NCI-H2227 treated with DMSO at 0.1 percent for 48 hours (cell line): ENCODE data around the gene KYNU.
"Not testable (repeated sequence)": the region's sequence is repeated elsewhere in the genome, so short reads cannot be mapped to it uniquely, and the experiment has no call there.

Experiments used
- DNase-seq: peaks from one replicate; lab custom pipeline; 2025; lab: John Stamatoyannopoulos, UW

Gene KYNU

DNA sequence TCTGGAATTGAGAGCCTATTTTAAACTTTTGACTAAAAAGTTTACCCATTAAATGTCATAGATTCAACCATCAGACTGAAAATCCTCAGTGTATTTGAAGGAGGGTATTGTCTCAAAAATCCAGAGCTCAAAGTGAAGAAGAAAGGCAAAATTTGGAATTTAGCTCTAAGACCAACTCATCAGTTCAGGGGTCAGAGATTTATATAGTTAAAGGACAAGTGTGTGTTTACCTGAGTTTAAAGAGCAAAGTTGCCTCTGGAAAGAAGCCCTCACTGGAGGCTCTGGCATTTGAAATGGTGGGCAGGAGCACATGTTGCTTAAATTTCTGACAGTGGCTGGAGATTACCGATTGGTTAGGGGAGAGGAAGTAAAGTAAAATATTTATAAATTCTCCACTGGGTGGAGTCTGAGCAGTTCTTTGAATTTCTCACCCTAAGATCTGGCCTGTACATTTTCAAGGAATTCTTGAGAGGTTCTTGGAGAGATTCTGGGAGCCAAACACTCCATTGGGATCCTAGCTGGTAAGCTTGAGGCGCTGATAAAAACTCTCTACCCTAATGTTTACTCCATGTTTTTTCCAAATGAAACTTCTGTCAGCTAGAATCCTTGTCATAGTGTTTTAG lies at the start of gene KYNU:
Gene KYNU, plus strand, starts transcription at position 449 of the 623 bp plus-strand sequence. CDS start 7,704 bp downstream, outside the sequence.
- DNase-seq: no peak

DNA sequence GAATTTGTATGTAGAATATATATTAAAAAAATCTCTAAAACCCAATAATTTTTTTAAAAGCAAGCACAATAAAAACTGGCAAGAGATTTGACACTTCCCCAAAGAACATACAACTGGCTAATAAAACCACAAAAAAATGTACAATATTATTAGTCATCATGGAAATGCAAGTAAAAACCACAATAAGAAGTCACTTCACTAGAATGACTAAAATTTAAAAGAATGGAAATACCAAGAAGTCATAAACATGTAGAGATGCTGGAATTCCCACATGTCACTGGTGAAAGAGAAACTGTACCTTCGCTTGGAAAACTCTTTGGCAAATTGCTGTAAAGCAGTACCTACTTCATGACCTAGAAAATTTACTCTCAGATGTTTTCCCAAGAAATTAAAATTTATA lies 43.4 kb upstream of the KYNU start:
- no peak for DNase-seq

DNA sequence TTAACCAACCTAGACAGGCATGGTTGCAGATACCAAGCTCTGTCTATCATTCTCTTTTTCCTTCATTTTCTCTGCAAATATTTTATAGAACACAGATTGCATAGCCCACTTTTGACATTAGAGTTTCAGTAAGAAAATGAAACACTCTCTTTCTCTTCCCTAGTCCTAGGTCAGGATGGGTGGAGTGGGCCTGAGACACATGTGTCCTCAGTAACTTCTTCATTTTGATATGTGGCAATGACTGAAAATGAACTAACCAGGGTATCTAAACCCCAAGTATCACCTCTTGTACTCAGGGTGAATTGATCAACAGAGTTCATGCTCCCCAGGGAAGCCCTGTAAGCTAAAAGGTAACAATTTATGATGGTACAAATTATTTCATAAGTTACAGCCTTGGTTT lies 37.0 kb upstream of the KYNU start:
- DNase-seq: no peak

DNA sequence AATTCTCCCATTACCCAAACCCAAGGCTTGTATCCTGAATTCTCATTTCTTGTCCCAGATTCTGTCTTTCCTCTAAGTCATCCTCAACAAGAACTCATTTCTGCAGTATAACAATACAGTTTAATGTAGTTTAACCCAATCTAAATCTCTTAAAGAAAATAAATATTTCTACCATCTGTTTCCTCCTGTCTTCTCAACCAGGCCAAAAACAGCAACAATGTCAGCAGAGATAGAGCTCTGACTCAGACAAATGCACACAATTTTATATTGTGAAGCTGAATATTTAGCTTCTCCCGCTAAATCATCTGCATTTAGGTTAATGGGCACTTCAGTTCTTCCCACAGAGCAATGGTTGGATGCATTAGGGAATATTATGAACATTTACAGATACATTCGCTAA lies 35.7 kb upstream of the KYNU start:
- no peak for DNase-seq

DNA sequence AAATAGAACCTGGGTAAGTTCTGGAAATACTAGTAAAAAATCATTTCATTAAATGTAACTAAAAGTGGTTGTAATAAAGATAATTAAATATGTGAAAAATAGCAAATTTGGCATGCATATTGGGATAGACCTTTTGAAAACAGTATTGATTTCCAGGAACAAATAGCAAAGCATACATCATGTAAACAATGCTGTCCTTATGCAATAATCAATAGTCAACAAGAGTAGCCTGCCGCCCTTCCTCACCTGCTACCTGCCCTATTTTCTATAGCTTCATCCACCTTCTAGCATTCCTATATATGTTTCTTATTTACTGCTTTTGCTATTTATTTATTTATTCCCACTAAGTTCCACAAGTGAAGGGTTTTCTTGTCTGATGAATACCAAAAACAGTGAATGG lies 35.1 kb upstream of the KYNU start:
- DNase-seq: no peak

DNA sequence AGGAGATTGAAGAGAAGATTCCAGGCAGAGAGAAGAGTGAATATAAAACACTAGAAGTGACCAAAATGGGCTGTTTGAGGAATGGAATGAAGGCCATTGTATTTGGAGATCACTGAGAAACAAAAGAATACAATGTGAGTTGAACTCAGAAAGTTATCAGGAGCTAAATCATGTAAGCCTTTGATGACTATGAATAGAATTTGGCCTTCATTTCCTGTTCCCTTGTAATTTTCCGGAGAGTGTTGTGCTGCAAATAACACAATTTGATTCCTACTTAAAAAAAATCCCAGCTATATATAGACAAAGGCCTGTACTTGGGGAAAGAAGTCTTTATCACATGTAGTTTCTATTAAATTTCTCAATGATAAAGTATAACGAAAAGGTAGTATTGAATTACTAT lies 33.7 kb upstream of the KYNU start:
- no peak for DNase-seq

DNA sequence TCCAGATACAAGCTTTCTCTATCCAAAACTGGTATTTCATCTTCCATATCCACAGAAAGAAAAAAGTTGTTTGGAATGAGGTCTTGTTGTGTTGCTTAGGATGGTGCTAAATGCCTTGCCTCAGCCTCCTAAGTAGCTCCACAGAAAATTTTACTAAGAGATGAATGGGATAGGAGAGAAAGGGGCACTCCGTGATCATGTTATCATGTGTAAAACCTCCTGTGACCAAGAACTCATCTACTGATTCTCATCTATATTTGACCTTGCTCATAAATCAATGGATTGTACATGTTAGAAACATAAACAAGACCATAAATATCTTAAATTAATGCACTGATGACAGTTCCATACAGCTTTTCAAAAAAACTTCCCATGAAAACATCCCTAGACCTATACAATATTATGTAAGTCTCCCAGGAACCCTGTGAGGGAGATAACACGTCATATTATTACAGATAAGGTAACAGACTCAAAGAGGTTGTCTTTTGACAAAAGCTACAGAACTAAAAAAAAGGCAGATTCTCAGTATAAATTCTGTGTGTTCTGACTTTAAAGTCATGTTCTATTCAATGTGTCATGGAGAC lies 29.3 kb upstream of the KYNU start:
- no peak for DNase-seq

DNA sequence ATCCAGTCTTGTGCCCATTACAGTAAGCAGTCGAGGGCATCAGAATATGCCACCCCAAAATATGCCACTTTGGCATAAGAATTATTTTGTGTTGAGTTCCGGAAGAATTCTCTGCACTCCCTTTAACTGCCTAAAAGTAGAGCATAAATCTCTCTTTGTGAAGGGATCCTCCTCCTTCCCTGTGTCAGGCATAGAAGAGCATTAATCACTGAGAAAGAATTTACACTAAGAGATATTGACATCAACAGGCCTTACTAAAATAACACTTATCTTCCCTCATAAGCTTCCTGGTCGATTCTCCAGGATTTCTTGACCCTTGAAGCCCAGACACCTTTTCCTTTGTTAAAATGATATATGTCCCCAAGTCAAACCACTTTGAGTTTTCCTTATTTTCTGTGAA lies 27.6 kb upstream of the KYNU start:
- no peak for DNase-seq

DNA sequence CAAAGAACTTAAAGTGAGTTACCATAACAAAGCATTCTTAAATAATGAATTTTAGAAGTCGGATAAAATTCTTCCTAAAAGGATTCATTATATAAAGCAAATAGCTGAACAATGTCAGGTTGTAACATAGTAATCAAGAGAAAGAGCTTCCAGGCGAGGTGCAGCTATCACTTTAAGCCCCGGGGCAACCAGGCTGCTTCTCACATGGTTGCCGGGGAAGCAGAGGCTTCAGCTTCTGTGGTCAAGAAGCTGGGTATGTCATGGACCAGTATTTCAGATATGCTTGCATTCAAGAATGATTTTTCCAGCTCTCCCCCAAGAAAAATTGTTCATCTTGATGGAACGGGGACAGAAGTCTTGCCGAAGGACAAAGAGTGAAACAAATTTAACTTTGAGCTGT lies 23.6 kb upstream of the KYNU start:
- DNase-seq: no peak

DNA sequence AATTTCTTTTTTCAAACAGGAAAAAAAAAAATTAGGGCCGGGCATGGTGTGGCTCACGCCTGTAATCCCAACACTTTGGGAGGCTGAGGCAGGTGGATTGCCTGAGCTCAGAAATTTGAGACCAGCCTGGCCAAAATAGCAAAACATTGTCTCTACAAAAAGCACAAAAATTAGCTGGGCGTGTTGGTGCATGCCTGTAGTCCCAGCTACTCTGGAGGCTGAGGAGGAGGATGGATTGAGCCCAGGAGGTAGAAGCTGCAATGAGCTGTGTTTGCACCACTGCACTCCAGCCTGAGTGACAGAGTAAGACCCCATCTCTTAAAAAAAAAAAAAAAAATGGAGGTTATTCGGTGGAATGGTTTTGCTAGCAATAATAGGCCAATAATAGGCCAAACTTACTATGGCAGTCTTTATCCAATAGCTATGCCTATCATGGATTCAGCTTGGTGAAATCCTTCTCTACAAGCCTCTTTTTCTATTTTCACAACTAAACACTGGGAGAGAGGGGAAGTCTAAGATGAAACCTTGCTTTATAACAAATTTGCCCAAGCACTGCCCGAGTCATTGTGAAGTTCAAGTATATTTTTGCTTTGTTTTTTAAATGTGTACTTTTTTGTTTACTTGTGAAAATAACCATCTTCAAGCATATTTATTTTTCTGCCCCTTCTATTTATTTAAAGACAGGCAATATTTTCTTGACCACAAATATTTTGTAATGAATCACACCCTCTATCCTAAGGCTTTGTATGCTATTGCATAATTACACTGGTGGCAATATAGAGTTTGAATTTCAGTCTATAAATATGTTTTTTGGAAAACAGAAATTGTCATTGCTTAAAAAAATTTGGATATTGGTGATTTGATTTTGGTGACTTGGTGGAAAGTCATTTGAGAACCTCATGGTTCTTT lies 20.0 kb upstream of the KYNU start:
- no peak for DNase-seq

DNA sequence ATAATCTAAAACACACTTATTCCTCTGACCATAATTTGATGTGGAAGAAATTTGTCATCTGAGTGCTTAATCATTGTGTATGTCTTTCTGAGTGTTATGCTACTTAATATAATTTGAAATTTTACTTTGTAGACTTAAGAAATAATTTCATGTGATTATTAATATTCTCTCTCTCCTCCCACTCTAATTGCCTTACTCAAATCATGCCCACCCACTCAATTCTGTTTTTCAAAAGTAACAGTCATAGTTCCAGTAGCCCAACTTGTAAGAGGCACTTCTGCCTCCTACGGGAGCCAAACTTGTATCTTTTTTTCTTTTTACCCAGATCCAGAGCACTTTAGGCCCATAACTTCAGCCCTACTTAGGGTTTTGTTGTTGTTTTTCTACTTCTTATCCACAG lies 18.5 kb upstream of the KYNU start:
- no peak for DNase-seq

DNA sequence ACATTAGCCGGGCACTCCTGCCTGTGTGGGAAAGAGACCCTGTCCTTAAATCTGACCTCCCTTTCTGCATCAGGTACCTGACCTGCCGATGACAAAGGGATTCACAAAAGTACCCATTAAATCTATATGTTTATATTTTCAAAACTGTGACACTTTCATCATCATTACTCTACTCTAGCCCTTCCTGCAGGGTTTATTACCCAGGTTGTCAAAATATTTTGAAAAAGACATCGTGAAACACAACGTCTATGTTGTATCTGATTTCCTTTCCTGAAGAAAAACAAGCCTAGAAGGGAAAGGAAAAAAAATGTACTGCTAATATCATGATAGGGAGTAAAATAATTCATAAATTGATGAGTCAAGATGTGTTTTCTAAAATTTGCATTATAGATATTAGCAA lies 15.2 kb upstream of the KYNU start:
- DNase-seq: no peak

DNA sequence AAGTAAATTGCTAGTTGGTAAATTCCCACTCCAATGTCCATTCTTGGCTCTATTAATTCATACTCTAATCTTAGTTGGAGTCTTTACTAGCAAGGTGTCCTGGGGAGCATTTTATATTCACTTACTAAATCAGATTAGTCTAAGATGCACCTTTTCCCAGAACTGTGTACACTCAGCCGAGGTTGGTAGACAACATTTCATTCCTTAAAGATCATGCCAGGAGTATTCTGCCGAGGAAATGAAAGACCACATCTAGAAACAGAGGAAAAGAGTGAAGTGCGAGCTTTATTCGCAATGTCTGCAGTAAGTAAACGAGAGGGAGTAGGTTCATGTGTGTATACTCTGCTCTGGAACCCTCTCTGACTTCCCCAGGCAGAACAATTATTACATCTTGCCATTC lies 14.6 kb upstream of the KYNU start:
- no peak for DNase-seq

DNA sequence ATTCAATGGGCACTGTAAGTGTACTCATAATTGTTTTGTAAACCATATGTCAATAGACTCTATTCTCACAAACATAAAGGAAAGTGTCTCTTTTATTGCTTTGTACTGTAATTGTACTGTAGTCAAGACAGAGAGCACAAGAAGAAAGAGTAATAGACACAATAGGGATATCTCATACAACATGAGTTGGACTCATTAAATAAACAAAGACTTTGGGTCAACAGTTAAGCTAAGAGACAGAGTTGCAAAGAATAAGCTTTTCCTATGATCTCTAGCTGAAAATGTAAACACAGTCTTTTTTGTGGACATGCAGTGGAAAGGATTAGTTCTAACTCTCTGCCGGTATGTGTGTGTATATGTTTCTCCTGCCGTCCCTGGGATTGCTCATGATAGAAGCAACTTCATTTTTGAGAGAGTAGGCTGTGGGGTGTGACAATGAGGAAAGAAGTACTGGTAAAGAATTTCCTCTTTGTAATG lies 13.9 kb upstream of the KYNU start:
- no peak for DNase-seq

DNA sequence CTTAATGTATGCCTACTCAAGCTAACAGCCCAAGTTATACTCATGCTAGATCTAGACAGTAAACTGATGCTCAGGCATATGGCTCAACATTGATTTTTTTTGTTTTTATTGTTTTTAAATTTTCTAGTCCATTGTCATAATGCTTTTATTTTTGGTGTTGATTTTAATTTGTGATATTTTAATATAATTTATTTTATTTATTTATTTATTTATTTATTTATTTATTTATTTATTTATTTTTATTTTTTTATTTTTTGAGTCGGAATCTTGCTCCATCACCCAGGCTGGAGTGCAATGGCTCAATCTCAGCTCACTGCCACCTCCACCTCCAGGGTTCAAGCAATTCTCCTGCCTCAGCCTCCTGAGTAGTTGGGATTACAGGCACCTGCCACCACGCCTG lies 12.9 kb upstream of the KYNU start:
- DNase-seq: not testable (repeated sequence)

DNA sequence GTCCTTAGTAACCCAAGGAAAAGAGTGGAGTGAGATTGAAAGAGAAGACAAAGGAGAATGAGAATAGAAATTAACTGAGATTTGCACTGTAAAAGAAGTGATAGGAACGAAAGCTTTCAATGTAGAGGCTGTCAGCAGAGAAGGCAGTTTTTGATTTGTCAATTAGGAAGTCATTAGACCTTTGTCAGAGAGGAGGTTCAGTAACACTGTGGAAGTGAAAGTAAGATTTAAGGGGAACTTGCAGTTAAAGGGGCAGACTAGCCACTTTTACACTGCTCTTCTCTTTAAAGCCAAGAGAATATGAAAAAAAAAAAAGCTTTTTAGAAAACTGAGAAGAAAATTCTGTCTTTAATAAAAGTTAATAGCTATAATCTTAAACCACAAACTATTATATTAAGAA lies 11.5 kb upstream of the KYNU start:
- no peak for DNase-seq

DNA sequence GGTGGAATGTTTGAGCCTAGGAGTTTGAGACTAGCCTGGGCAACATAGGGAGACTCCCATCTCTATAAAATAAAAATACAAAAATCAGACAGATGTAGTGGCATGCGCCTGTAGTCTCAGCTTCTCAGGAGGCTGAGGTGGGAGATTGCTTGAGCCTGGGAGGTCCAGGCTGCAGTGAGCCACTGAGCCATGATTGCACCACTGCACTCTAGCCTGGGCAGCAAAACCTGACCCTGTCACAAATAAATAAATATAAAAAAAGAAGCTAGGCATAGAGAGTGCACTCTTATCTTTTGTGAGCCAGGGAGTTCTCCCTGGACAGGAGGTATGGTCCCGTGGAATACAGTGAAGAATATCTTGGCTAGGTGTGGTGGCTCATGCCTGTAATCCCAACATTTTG lies 11.0 kb upstream of the KYNU start:
- no peak for DNase-seq

DNA sequence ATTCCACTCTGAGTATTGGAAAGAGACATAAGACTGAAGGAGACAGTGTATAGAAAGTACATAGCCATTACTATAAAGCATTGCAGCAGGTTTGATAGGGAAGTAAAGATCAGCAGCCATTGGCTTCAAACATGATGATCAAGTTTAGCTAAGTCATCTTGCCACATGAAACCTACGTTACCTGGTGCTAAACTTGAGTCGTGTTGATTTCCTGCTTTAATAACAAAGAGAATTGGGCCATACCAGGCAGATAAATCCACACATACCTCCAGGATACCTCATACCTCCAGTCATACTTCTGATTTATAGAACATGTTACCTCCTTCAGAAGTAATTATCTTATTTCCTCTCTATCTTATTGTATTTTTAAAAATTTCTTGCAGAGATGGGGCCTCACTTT lies 10.3 kb upstream of the KYNU start:
- DNase-seq: no peak

DNA sequence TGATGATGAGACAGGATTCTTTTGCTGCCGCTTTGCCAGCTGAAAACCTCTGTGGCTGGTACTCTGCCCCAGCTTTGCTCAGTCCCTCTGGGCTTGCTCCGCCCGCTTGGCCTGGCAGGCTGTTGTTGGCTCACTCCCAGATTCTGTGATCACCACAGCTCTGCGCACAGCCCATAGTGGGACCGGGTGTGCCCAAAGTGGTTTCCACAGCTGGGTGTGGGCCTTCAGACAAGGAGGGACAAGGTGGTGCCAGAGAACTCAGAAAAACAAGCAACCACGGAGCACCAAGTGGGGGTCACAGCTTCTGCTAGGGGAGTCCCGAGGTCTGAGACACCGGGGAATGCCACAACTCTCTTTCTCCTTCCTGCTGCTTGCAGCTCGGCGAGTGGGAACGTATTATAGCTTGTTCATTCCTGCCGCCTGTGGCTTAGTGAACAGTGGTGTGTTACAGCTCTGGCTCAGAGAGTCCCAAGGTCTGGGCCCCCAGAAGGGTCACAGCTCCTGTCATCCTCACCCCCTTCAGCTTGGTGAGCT lies 9.2 kb upstream of the KYNU start:
- no peak for DNase-seq

DNA sequence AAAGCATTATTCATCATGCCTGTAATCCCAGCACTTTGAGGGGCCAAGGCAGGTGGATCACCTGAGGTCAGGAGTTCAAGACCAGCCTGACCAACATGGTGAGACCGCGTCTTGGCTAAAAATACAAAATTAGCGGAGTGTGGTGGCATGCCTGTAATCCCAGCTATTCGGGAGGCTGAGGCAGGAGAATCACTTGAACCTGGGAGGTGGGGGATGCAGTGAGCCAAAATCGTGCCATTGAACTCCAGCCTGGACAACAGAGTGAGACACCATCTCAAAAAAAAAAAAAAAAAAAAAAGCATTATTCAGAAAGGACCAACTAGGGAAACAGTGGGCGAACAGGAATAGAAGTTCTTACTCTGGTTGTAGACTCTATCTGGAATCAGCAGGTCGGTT lies 8.4 kb upstream of the KYNU start:
- not testable (repeated sequence) for DNase-seq

DNA sequence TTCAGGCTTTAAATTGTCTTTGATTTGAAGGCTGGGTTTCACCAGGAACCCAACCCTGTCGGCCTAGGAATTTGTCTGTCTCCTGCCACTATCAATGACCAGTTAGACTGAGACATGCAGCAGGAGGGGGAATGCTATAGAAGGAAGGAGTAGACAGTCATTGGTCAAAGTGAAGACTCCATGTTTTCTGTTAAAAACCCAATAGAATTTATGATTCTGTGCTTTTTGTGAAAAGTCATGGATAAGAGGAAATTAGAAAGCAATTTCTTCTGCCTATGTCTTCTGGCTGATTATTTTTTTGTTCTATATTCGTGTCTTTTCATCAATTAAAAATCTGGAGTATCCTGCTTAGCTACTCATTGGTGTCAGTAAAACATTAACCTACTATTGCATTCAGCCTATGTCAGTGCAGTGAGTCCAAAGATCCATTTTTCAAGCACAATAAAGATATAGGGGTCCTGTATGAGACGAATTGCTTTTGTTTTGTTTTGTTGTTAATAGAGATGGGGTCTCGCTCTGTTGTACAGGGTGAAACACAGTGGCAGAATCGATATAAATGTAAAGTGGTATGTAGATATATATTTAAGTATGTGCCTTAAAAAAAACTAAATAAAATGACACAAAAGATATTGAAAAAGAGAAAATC lies 7.9 kb upstream of the KYNU start:
- no peak for DNase-seq

DNA sequence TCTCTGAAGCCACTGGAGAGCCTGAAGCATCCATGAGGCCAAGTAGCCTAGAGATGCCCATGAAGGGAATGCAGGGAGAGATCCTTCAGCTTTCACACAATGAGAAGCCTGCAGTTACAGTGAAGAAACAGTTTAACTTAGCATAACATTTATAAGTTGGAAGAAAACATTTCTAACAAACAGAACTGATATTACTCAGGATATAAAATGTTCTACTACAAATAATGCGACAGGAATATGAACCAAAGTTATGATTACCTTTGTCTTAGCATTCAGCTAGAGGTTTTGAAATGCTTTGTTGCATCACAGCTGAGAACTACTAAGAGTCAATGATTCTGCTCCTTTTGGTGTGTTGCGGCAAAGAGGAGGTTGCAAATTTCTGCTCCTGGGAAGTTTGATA lies 6.9 kb upstream of the KYNU start:
- no peak for DNase-seq
